CD14-positive monocyte (primary cell): ENCODE data around the gene GOLIM4. TPM values are rescaled to one million over a fixed set of nuclear protein-coding genes. Genes with fewer than 3 reads are reported as not detected.

Experiments used
- DNase-seq, 3 donors: peaks; one replicate each; pipeline ENCODE4 v3.0.0-alpha.2; 2011 to 2022
- H2AFZ ChIP-seq: 2 replicates; pipeline ENCODE4 v1.6.0; 2012; ENCODE audit warnings: mild to moderate bottlenecking, low read depth, low read length, inconsistent platforms; ENCODE audit not compliant: insufficient read depth, poor library complexity, severe bottlenecking
- H3K27ac ChIP-seq, 2 donors: 1 replicate in 1 of 2; 2 replicates in 1 of 2; pipeline ENCODE4 v1.5.1; 2012 to 2013; ENCODE audit warnings: low read length in 2 of 2, control low read depth in 1 of 2, inconsistent platforms in 1 of 2, low read depth in 1 of 2, mild to moderate bottlenecking in 1 of 2
- H3K27me3 ChIP-seq, 2 donors: one replicate each; pipeline versions ENCODE4 v1.6.0 to v1.6.1; 2011 to 2013; ENCODE audit warnings: low read length in 2 of 2; ENCODE audit not compliant: control insufficient read depth in 2 of 2, insufficient read depth in 2 of 2
- H3K36me3 ChIP-seq, 2 donors: replicated peaks in 1 of 2; 1 replicate in 1 of 2; 2 replicates in 1 of 2; pipeline versions ENCODE4 v1.5.1 to v1.6.1; 2012 to 2013; ENCODE audit warnings: low read length in 2 of 2, control low read depth in 1 of 2, inconsistent platforms in 1 of 2, mild to moderate bottlenecking in 1 of 2; ENCODE audit not compliant: insufficient read depth in 2 of 2, control insufficient read depth in 1 of 2
- H3K4me1 ChIP-seq, 2 donors: 1 replicate in 1 of 2; 2 replicates in 1 of 2; pipeline versions ENCODE4 v1.5.1 to v1.6.1; 2012 to 2013; ENCODE audit warnings: low read length in 2 of 2, control low read depth in 1 of 2, inconsistent platforms in 1 of 2, mild to moderate bottlenecking in 1 of 2, moderate library complexity in 1 of 2; ENCODE audit not compliant: insufficient read depth in 2 of 2, control insufficient read depth in 1 of 2
- H3K4me2 ChIP-seq: replicated peaks from 2 replicates; pipeline ENCODE3; 2012; ENCODE audit warnings: low read length, moderate library complexity, mild to moderate bottlenecking; ENCODE audit not compliant: poor library complexity, severe bottlenecking; ENCODE audit errors: extremely low read depth
- H3K4me3 ChIP-seq, 3 experiments: fragments of 200-600 bp in 1 of 3; sonication (generic) in 1 of 3; replicated peaks in 1 of 3; 1 replicate in 2 of 3; 2 replicates in 1 of 3; pipeline ENCODE4 v1.5.1; 2011 to 2013; ENCODE audit warnings: low read length in 3 of 3, mild to moderate bottlenecking in 3 of 3, control low read depth in 2 of 3, low read depth in 2 of 3, inconsistent platforms in 1 of 3, moderate library complexity in 1 of 3
- H3K79me2 ChIP-seq: 2 replicates; pipeline ENCODE4 v1.6.0; 2012; ENCODE audit warnings: mild to moderate bottlenecking, control low read depth, inconsistent platforms, low read length, moderate library complexity; ENCODE audit not compliant: insufficient read depth
- H3K9ac ChIP-seq: 2 replicates; pipeline ENCODE4 v1.6.0; 2017; ENCODE audit warnings: low read length, mild to moderate bottlenecking; ENCODE audit not compliant: insufficient read depth, poor library complexity, severe bottlenecking
- H3K9me3 ChIP-seq, 2 donors: replicated peaks in 1 of 2; 1 replicate in 1 of 2; 2 replicates in 1 of 2; pipeline versions ENCODE4 v1.5.1 to v1.6.1; 2012 to 2013; ENCODE audit warnings: low read length in 2 of 2, control low read depth in 1 of 2; ENCODE audit not compliant: control insufficient read depth in 1 of 2, insufficient read depth in 1 of 2
- H4K20me1 ChIP-seq: 2 replicates; pipeline ENCODE4 v1.6.0; 2012; ENCODE audit warnings: mild to moderate bottlenecking, low read length, control low read depth, moderate library complexity; ENCODE audit not compliant: insufficient read depth
- H3K27ac Mint-ChIP-seq, 7 donors: one replicate each; pipeline ENCODE4 v1.8.0; 2020; ENCODE audit warnings: mild to moderate bottlenecking in 7 of 7, mixed read lengths in 7 of 7, moderate library complexity in 6 of 7, inconsistent platforms in 2 of 7
- H3K27me3 Mint-ChIP-seq, 3 donors: one replicate each; pipeline ENCODE4 v1.8.0; 2021 to 2022; ENCODE audit warnings: low read depth in 3 of 3, mild to moderate bottlenecking in 3 of 3, mixed read lengths in 3 of 3, moderate library complexity in 3 of 3, inconsistent platforms in 1 of 3
- H3K36me3 Mint-ChIP-seq, 2 donors: one replicate each; pipeline ENCODE4 v1.8.0; 2020; ENCODE audit warnings: mixed read lengths in 2 of 2, inconsistent platforms in 1 of 2, mild to moderate bottlenecking in 1 of 2
- H3K4me1 Mint-ChIP-seq: one replicate; pipeline ENCODE4 v1.8.0; 2020; ENCODE audit warnings: mild to moderate bottlenecking, mixed read lengths
- H3K4me3 Mint-ChIP-seq, 2 donors: one replicate each; pipeline ENCODE4 v1.8.0; 2020; ENCODE audit warnings: mild to moderate bottlenecking in 2 of 2, mixed read lengths in 2 of 2, moderate library complexity in 1 of 2
- H3K9me3 Mint-ChIP-seq, 7 donors: one replicate each; pipeline ENCODE4 v1.8.0; 2020 to 2022; ENCODE audit warnings: mixed read lengths in 7 of 7, mild to moderate bottlenecking in 6 of 7, moderate library complexity in 6 of 7, inconsistent platforms in 2 of 7
- WGBS: methylation state at CpG from one replicate; pipeline ENCODE4 v1.1.5; 2013; ENCODE audit warnings: missing lambda C conversion rate; ENCODE audit not compliant: insufficient coverage; 5-methylcytosine and 5-hydroxymethylcytosine counted together
- intact Hi-C, 2 donors: fragments of 100-400 bp; cut with micrococcal nuclease; formaldehyde crosslinking; loops; one replicate each; pipeline versions ENCODE4 v1.15.0 to v1.15.1; 2023
- polyA plus RNA-seq, 3 donors: library from polyadenylated mRNA; depleted of rRNA in 1 of 3; unstranded in 2 of 3; stranded (reverse) in 1 of 3; fragments of 300-500 nt in 2 of 3; fragments of >200 nt in 1 of 3; fragmentation: Illumina TruSeq in 2 of 3; gene quantifications; 1 replicate in 2 of 3; 2 replicates in 1 of 3; pipeline ENCODE4 v1.2.3, GENCODE V29; 2012 to 2021
- TF ChIP-seq, protein P1 (sequence below): fragments of 200-600 bp; IDR thresholded peaks from one replicate; pipeline ENCODE4 v1.8.0; 2022; ENCODE audit warnings: antibody characterized with exemption, mild to moderate bottlenecking

Gene GOLIM4
- polyA plus RNA-seq, 3 donors = 3.5 to 6.4 (median 5.8) TPM

DNA sequence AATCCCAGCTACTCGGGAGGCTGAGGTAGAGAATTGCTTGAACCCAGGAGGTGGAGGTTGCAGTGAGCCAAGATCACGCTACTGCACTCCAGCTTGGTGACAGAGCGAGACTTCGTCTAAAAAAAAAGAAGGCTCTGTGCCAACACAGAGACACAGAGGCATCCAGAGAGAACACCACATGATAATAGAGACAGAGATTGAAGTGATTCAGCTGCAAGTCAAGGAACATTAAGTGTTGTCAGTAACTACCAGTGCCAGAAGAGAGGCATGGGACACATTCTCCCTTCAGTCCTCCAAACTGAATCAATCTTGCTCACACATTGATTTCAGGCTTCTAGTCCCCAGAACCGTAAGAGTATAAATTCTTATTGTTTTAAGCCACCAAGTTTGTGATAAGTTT is 97.5 kb downstream of the GOLIM4 start:
- no peaks in the 10 kb centered on the region for H3K36me3 ChIP-seq
- no peaks in the 10 kb centered on the region for H3K27me3 ChIP-seq
- Mint-ChIP-seq H3K4me1 (no peaks in the 10 kb centered on the region), H3K27ac (no peak overlapping the region), H3K27me3 (peaks cover 0 to 4% (median 1%) of the 10 kb centered on the region in 3 donors), H3K36me3 (no peaks in the 10 kb centered on the region), H3K9me3 (peaks cover 0 to 3% (median 1%) of the 10 kb centered on the region in 7 donors), H3K4me3 (no peak overlapping the region)
- H3K27ac ChIP-seq = no peak overlapping the region
- TF ChIP-seq, protein P1, sequence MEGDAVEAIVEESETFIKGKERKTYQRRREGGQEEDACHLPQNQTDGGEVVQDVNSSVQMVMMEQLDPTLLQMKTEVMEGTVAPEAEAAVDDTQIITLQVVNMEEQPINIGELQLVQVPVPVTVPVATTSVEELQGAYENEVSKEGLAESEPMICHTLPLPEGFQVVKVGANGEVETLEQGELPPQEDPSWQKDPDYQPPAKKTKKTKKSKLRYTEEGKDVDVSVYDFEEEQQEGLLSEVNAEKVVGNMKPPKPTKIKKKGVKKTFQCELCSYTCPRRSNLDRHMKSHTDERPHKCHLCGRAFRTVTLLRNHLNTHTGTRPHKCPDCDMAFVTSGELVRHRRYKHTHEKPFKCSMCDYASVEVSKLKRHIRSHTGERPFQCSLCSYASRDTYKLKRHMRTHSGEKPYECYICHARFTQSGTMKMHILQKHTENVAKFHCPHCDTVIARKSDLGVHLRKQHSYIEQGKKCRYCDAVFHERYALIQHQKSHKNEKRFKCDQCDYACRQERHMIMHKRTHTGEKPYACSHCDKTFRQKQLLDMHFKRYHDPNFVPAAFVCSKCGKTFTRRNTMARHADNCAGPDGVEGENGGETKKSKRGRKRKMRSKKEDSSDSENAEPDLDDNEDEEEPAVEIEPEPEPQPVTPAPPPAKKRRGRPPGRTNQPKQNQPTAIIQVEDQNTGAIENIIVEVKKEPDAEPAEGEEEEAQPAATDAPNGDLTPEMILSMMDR = no peak
- H3K9ac ChIP-seq = no peak overlapping the region
- intact Hi-C loops = no loop called here
- no peak overlapping the region for H2AFZ ChIP-seq
- no peak for DNase-seq
- WGBS = no CpG with 5 or more reads among the region's 5 CpGs
- H3K4me3 ChIP-seq = no peak overlapping the region
- H3K4me2 ChIP-seq = no peak overlapping the region
- H3K9me3 ChIP-seq = no peaks in the 10 kb centered on the region
- H4K20me1 ChIP-seq = no peaks in the 10 kb centered on the region
- no peaks in the 10 kb centered on the region for H3K4me1 ChIP-seq
- H3K79me2 ChIP-seq = no peaks in the 10 kb centered on the region

DNA sequence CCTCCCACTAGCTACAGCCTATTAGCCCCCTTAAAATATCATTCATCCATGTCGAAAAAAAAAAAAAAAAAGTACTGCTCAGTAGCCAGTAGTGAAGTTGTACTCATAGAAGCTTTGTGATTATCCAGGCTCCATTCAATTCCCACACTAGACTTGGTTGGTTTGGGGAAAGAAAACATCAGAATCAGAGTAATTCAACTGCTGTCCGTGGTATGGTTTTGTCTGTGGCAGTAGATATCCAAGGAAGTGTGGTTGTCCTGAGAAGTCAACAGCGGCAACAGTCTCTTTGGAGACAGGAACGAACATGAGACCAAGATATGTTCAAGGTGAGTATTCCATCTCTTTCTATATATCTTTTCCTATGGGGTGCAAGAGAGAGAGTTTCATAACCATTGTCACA is 99.2 kb downstream of the GOLIM4 start:
- no CpG with 5 or more reads among the region's 4 CpGs for WGBS

More for the DNA sequence above, 99.2 kb downstream of the GOLIM4 start:
- Histone ChIP-seq H3K27me3 (no peaks in the 10 kb centered on the region), H3K4me1 (no peaks in the 10 kb centered on the region), H3K79me2 (no peaks in the 10 kb centered on the region), H2AFZ (no peak overlapping the region), H3K4me3 (no peak overlapping the region), H4K20me1 (no peaks in the 10 kb centered on the region), H3K4me2 (no peak overlapping the region), H3K9ac (no peak overlapping the region), H3K36me3 (no peaks in the 10 kb centered on the region), H3K9me3 (no peaks in the 10 kb centered on the region), H3K27ac (no peak overlapping the region)
- TF ChIP-seq, protein P1 = no peak
- Mint-ChIP-seq H3K4me1 (no peaks in the 10 kb centered on the region), H3K4me3 (no peak overlapping the region), H3K36me3 (no peaks in the 10 kb centered on the region), H3K9me3 (peaks cover 0 to 3% (median 0%) of the 10 kb centered on the region in 7 donors), H3K27ac (no peak overlapping the region), H3K27me3 (peaks cover 0 to 4% (median 1%) of the 10 kb centered on the region in 3 donors)
- DNase-seq = no peak
- intact Hi-C loops = no loop called here
